ENCODE results near the gene PGBD2. TPM values are rescaled to one million over a fixed set of nuclear protein-coding genes. Genes with fewer than 3 reads are reported as not detected.

Gene PGBD2
- total and polyA plus RNA-seq, 2 of the 8 experiments (the other 6 are each of a cell fraction or from before 2014, with no cell fraction given), result 4.5 to 7.7 TPM

DNA sequence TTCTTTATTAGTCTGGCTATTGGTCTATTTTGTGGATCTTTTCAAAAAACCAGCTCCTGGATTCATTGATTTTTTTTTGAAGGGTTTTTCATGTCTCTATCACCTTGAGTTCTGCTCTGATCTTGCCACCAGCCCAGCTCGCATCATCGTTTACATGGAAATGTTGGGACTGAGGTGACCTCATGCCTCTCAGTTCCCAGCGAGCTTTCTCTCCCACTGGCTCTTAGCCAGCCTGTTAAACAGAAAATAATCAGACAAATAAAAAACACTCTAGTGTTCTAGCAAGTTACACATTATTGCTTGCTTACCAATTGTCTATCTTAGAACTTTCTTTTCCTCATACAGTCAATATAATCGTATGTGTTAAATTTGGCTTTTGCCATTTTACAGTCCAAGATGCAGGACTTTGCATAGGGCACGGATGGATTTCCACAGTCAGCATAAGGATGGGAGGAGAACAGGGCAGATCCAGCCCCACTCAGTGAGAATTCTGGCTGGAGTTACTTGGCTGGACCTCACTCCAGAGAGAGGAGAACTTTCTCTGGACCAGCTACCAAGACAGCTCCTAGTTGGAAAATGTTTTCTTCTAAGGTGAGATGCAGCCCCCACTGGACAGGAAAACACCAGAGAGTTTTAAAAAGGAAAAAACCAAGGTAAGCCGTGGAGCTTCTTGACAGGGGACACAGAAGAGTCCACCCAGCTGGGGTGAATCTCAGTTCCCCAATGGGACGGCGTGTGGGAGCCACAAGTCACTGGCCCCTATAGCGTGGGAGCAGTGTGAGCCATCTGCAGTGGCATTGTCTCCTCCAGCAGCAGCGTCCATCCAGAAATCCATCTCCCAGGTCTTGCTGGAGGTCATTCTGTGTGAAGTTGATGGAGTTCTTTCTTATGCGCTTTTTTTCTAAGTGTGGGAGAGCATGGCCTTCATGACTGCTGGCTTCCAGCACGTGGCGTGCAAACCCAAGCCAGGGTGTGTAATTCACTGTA, 17.6 kb downstream of the PGBD2 start:
- Histone ChIP-seq H2BK20ac (ENCODE audit: low read length) (no peak overlapping the region), H2BK120ac (replicated peaks; ENCODE audit: low read depth, low read length) (no peak overlapping the region), H3K9ac (replicated peaks in 1 of 4; ENCODE audit: extremely low read depth in 1 of 4, low read depth in 3 of 4, low read length in 3 of 4) (no peak overlapping the region), H3K79me2 (ENCODE audit: control insufficient read depth in 1 of 2, insufficient read depth in 2 of 2, low read length in 2 of 2) (no peaks in the 10 kb centered on the region), H3K27ac (ENCODE audit: low read depth, low read length) (no peak overlapping the region), H3K27me3 (replicated peaks in 1 of 4; ENCODE audit: control insufficient read depth in 3 of 4, extremely low read depth in 1 of 4, insufficient read depth in 3 of 4, low read length in 3 of 4) (no peaks in the 10 kb centered on the region), H3K23me2 (ENCODE audit: low read depth, low read length) (no peaks in the 10 kb centered on the region), H3K9me3 (ENCODE audit: insufficient read depth in 2 of 2, low read depth in 1 of 2, low read length in 1 of 2) (no peaks in the 10 kb centered on the region), H2BK12ac (ENCODE audit: low read depth, low read length) (no peak overlapping the region), H3K4ac (replicated peaks; ENCODE audit: insufficient read length, low read depth, low read length) (no peak overlapping the region), H3K23ac (ENCODE audit: insufficient read length) (no peak overlapping the region), H2BK15ac (ENCODE audit: low read length) (no peak overlapping the region), H3K36me3 (ENCODE audit: control insufficient read depth in 2 of 4, insufficient read depth in 4 of 4, low read length in 3 of 4) (peaks cover 0 to 3% (median 1%) of the 10 kb centered on the region in 4 experiments; a peak in 3 of 8 replicates), H3K4me3 (ENCODE audit: extremely low read depth in 1 of 4, insufficient read depth in 2 of 4, low read depth in 3 of 4, low read length in 4 of 4) (no peak overlapping the region), H2AK5ac (ENCODE audit: low read depth, low read length) (no peak overlapping the region), H4K8ac (ENCODE audit: extremely low read depth, insufficient read depth, low read length) (no peak overlapping the region), H4K20me1 (replicated peaks in 1 of 2; ENCODE audit: control insufficient read depth in 1 of 2, insufficient read depth in 2 of 2, low read length in 2 of 2) (no peaks in the 10 kb centered on the region), H4K5ac (ENCODE audit: insufficient read length, low read depth, low read length) (no peak overlapping the region), H3K79me1 (ENCODE audit: low read depth, low read length) (no peaks in the 10 kb centered on the region), H3K18ac (ENCODE audit: extremely low read depth, low read length) (no peak overlapping the region), H3K56ac (replicated peaks; ENCODE audit: insufficient read length, low read depth, low read length) (no peak overlapping the region), H2BK5ac (ENCODE audit: low read depth, low read length) (no peak overlapping the region), H3K14ac (ENCODE audit: insufficient read length) (no peak overlapping the region), H2AFZ (ENCODE audit: low read length) (no peak overlapping the region), H4K91ac (replicated peaks; ENCODE audit: insufficient read length, low read length) (no peak overlapping the region), H3K4me1 (replicated peaks in 1 of 4; ENCODE audit: control insufficient read depth in 3 of 4, insufficient read depth in 4 of 4, low read length in 3 of 4) (no peaks in the 10 kb centered on the region), H3K4me2 (ENCODE audit: insufficient read depth in 1 of 2, low read depth in 2 of 2, low read length in 2 of 2) (no peak overlapping the region)
- 86% methylated on average over 13 of the region's 13 CpGs; no CpG with 5 or more reads in 1 of the 2 experiments for WGBS, 2 experiments (ENCODE audit: extremely low coverage in 1 of 2, insufficient coverage in 1 of 2, insufficient read length in 1 of 2, insufficient replicate concordance in 2 of 2, low coverage in 1 of 2, low lambda C conversion rate in 2 of 2, missing lambda C conversion rate in 1 of 2)
- no peak for DNase-seq (ENCODE audit: low read depth in 1 of 2, low spot score in 2 of 2)
- no peak for FAIRE-seq
- POLR2A ChIA-PET (ENCODE audit: partially characterized antibody), result interaction anchor here (0.9 to 1.7 kb wide), 2 partner anchors 15 to 18 kb away, joined by 3 to 5 read pairs; partner anchors contain the start of gene PGBD2
- CTCF ChIA-PET (ENCODE audit: partially characterized antibody), result interaction anchor here (0.7 to 3.3 kb wide), 8 partner anchors 9 to 95 kb away, joined by 3 to 15 read pairs (median 4); partner anchors contain the start of genes PGBD2 and ZNF672
